Erythroblast (primary cell): ENCODE results near the gene TPO.

ENCODE experiments used
- GATA1 ChIP-seq: IDR thresholded peaks from 2 replicates; pipeline ENCODE4 v1.6.1; 2011; ENCODE audit warnings: low read depth, mild to moderate bottlenecking, control low read depth, low read length, moderate library complexity
- POLR2A ChIP-seq: IDR thresholded peaks from 2 replicates; pipeline ENCODE4 v1.6.1; 2011; ENCODE audit warnings: mild to moderate bottlenecking, low read length

DNA sequence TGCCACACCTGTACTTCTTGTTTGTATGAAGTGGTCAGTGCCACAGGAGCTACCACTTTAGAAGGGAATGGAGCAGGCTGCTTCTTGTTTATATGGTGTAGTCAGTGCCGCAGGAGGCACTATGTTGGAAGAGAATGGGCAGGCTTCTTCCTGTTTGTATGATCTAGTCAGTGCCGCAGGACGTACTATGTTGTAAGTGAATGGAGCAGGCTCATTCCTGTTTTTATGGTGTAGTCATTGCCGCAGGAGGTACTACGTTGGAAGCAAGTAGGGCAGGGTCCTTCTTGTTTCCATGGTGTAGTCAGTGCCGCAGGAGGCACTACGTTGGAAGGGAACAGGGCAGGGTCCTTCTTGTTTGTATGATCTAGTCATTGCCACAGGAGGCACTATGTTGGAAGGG lies 27.3 kb downstream of the TPO start:
- TF ChIP-seq POLR2A: no peak
- no peak for TF ChIP-seq GATA1
